SU-DHL-6 (cell line): ENCODE measurements around the gene AFF2.

Experiments
- H2AFZ ChIP-seq: fragments of 200-600 bp; sonication (generic); 2 replicates; pipeline ENCODE4 v1.6.1; 2014; ENCODE audit warnings: low read depth, mild to moderate bottlenecking, moderate library complexity, mixed read lengths, antibody characterized with exemption, low read length; ENCODE audit not compliant: severe bottlenecking
- H3F3A ChIP-seq: fragments of 200-600 bp; shearing (Covaris generic); 2 replicates; pipeline ENCODE4 v1.6.0; 2016; ENCODE audit warnings: antibody characterized with exemption, mild to moderate bottlenecking; ENCODE audit not compliant: insufficient read depth
- H3K27ac ChIP-seq: fragments of 200-600 bp; sonication (generic); 2 replicates; pipeline ENCODE4 v1.5.1; 2016; ENCODE audit warnings: low read depth, mild to moderate bottlenecking, low read length, moderate library complexity, mixed read lengths
- H3K27me3 ChIP-seq: fragments of 200-600 bp; sonication (generic), shearing (Covaris generic); 2 replicates; pipeline ENCODE4 v1.6.0; 2014; ENCODE audit warnings: mild to moderate bottlenecking, low read length
- H3K36me3 ChIP-seq: fragments of 200-600 bp; sonication (generic); 2 replicates; pipeline ENCODE4 v1.6.1; 2014; ENCODE audit warnings: mild to moderate bottlenecking, low read length, mixed read lengths
- H3K4me2 ChIP-seq: fragments of 300-600, 200-600 bp; shearing (Covaris generic), sonication (generic); 2 replicates; pipeline ENCODE4 v1.6.0; 2014; ENCODE audit warnings: low read length, low read depth, mild to moderate bottlenecking; ENCODE audit not compliant: poor library complexity, severe bottlenecking
- H3K4me3 ChIP-seq: fragments of 200-600 bp; sonication (generic); 2 replicates; pipeline ENCODE4 v1.5.1; 2014; ENCODE audit warnings: antibody characterized with exemption, low read length, mild to moderate bottlenecking, mixed read lengths; ENCODE audit not compliant: insufficient read depth, poor library complexity, severe bottlenecking
- H3K79me2 ChIP-seq: fragments of 200-600 bp; sonication (generic); 2 replicates; pipeline ENCODE4 v1.6.1; 2014; ENCODE audit warnings: mild to moderate bottlenecking, low read length, moderate library complexity; ENCODE audit not compliant: insufficient read depth
- H3K9ac ChIP-seq: fragments of 200-600 bp; sonication (generic); 2 replicates; pipeline ENCODE4 v1.7.0; 2014; ENCODE audit warnings: mild to moderate bottlenecking, low read length
- H3K9me2 ChIP-seq: fragments of 200-600 bp; sonication (generic); replicated peaks from 2 replicates; pipeline ENCODE4 v1.6.1; 2014; ENCODE audit warnings: low read length; ENCODE audit not compliant: insufficient read depth
- H3K9me3 ChIP-seq: fragments of 200-600 bp; sonication (generic); 2 replicates; pipeline ENCODE4 v1.6.1; 2014; ENCODE audit warnings: low read length, mixed read lengths; ENCODE audit not compliant: insufficient read depth
- H4K20me1 ChIP-seq: fragments of 200-600 bp; sonication (generic); 2 replicates; pipeline ENCODE4 v1.6.1; 2014; ENCODE audit warnings: low read depth, mild to moderate bottlenecking, antibody characterized with exemption, low read length, moderate library complexity, mixed read lengths
- CTCF ChIP-seq: fragments of 200-600 bp; sonication (generic); IDR thresholded peaks from one replicate; pipeline ENCODE4 v1.5.1; 2017; ENCODE audit warnings: antibody characterized with exemption, mild to moderate bottlenecking, low read length, moderate library complexity; ENCODE audit not compliant: insufficient read depth, poor library complexity, severe bottlenecking
- EZH2phosphoT487 ChIP-seq: fragments of 200-600 bp; sonication (generic), shearing (Covaris generic); conservative IDR thresholded peaks from 2 replicates; pipeline ENCODE4 v1.6.1; 2018; ENCODE audit warnings: mild to moderate bottlenecking, antibody characterized with exemption, low read length, moderate library complexity, mixed read lengths

The AFF2 gene

GRCh38 chrX:148836741-148837140 is 336.3 kb downstream of the AFF2 start:
- no peaks in the 10 kb centered on the region for H3K9me3 ChIP-seq
- H2AFZ ChIP-seq, result no peak overlapping the region

GRCh38 chrX:148850631-148851030 is 350.2 kb downstream of the AFF2 start:
- Histone ChIP-seq H3K9me2 (no peaks in the 10 kb centered on the region), H3K9ac (no peak overlapping the region), H3K27ac (no peak overlapping the region), H3K4me3 (no peak overlapping the region), H3K36me3 (no peaks in the 10 kb centered on the region), H3K27me3 (no peaks in the 10 kb centered on the region), H3K9me3 (no peaks in the 10 kb centered on the region), H2AFZ (no peak overlapping the region), H3K4me2 (no peak overlapping the region), H4K20me1 (no peaks in the 10 kb centered on the region), H3F3A (no peaks in the 10 kb centered on the region), H3K79me2 (no peaks in the 10 kb centered on the region)
- no peak for TF ChIP-seq EZH2phosphoT487
- TF ChIP-seq CTCF, result no peak

More at GRCh38 chrX:148836741-148837140, 336.3 kb downstream of the AFF2 start:
- no peak for TF ChIP-seq EZH2phosphoT487
- TF ChIP-seq CTCF, result no peak
- Histone ChIP-seq H3F3A (no peaks in the 10 kb centered on the region), H3K27me3 (no peaks in the 10 kb centered on the region), H3K9ac (no peak overlapping the region), H3K4me2 (no peak overlapping the region), H3K36me3 (no peaks in the 10 kb centered on the region), H3K4me3 (no peak overlapping the region), H3K27ac (no peak overlapping the region), H3K79me2 (no peaks in the 10 kb centered on the region), H4K20me1 (no peaks in the 10 kb centered on the region), H3K9me2 (no peaks in the 10 kb centered on the region)

GRCh38 chrX:148854306-148854705 is 353.9 kb downstream of the AFF2 start:
- H3K36me3 ChIP-seq, result no peaks in the 10 kb centered on the region
- H3F3A ChIP-seq, result no peaks in the 10 kb centered on the region
- H3K4me2 ChIP-seq, result no peak overlapping the region
- no peaks in the 10 kb centered on the region for H4K20me1 ChIP-seq
- H3K9me3 ChIP-seq, result no peaks in the 10 kb centered on the region
- H2AFZ ChIP-seq, result no peak overlapping the region
- no peak overlapping the region for H3K27ac ChIP-seq
- no peaks in the 10 kb centered on the region for H3K9me2 ChIP-seq
- TF ChIP-seq CTCF (no peak), EZH2phosphoT487 (no peak)
- H3K27me3 ChIP-seq, result no peaks in the 10 kb centered on the region
- no peak overlapping the region for H3K9ac ChIP-seq
- H3K4me3 ChIP-seq, result no peak overlapping the region
- H3K79me2 ChIP-seq, result no peaks in the 10 kb centered on the region

GRCh38 chrX:148856505-148856904 is 356.1 kb downstream of the AFF2 start:
- no peak for TF ChIP-seq EZH2phosphoT487
- no peak for TF ChIP-seq CTCF
- Histone ChIP-seq H3K79me2 (no peaks in the 10 kb centered on the region), H3K27me3 (no peaks in the 10 kb centered on the region)

More at GRCh38 chrX:148856505-148856904, 356.1 kb downstream of the AFF2 start:
- Histone ChIP-seq H3K36me3 (no peaks in the 10 kb centered on the region), H3K9me2 (no peaks in the 10 kb centered on the region), H3K27ac (no peak overlapping the region), H3K4me2 (no peak overlapping the region), H2AFZ (no peak overlapping the region), H3F3A (no peaks in the 10 kb centered on the region), H3K9ac (no peak overlapping the region), H3K4me3 (no peak overlapping the region), H4K20me1 (no peaks in the 10 kb centered on the region), H3K9me3 (no peaks in the 10 kb centered on the region)
